Brain microvascular endothelial cell (primary cell): ENCODE data around the gene SMARCA4.

Experiments used
- DNase-seq: peaks from one replicate; pipeline ENCODE4 v3.0.0-alpha.2; 2020
- H3K27ac ChIP-seq: fragments of 250-450 bp; sonication (Bioruptor Pico); 2 replicates; pipeline ENCODE4 v1.5.1; 2020; ENCODE audit warnings: mild to moderate bottlenecking, moderate library complexity
- H3K27me3 ChIP-seq: fragments of 250-450 bp; sonication (Bioruptor Pico); replicated peaks from 2 replicates; pipeline ENCODE4 v1.5.1; 2020; ENCODE audit warnings: mild to moderate bottlenecking
- H3K36me3 ChIP-seq: fragments of 250-450 bp; sonication (Bioruptor Pico); replicated peaks from 2 replicates; pipeline ENCODE4 v1.5.1; 2020; ENCODE audit warnings: mild to moderate bottlenecking
- H3K4me3 ChIP-seq: 2 replicates; pipeline ENCODE4 v1.5.1; 2011; ENCODE audit warnings: low read depth, mild to moderate bottlenecking, control low read depth, low read length, moderate library complexity
- CTCF ChIP-seq: IDR thresholded peaks from 2 replicates; pipeline ENCODE4 v1.5.1; 2011; ENCODE audit warnings: low read depth, mild to moderate bottlenecking, moderate library complexity, low read length, control low read depth, inconsistent platforms; ENCODE audit errors: missing control alignments
- in situ Hi-C: cut with HindIII; loops from 2 replicates; pipeline ENCODE4 v1.10.0; 2017; ENCODE audit warnings: low sequenced_read_pairs, low pct_ligation_motif_present

Gene SMARCA4

DNA sequence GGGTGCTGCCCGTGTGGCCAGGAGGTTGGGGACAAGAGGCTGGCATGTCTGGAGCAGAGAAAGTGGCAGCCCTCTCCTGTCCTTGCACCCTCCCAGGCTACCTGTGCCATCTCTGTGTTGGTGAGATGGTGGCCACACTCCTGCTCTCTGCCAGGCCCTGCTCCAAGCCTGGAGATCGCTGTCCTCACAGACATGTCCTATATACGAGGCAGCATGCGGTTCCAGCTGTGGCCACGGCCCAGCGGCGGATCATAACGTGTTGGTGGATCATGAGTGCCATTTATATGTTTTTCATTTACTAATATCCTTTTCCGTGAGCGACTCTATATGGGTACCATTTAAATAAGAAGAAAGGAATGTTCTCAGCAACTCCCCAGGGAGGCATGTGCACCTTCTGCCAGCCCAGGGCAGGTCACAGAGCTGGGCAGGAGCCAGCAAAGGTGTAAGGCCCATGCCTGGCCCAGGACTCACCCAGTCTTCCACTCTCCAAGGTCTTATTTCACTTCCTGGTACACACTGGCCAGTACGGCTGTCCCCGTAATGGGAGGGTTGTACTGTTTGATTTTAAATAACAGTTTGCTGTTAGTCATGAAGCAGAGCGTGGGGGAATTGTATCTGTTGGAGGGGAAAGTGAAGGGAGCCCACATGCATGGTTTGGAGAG is 81.3 kb downstream of the SMARCA4 start:
- H3K4me3 ChIP-seq = no peak overlapping the region
- H3K27ac ChIP-seq = no peak overlapping the region
- no peaks in the 10 kb centered on the region for H3K27me3 ChIP-seq
- TF ChIP-seq CTCF = no peak
- peaks cover 42% of the 10 kb centered on the region for H3K36me3 ChIP-seq
- in situ Hi-C loops = no loop called here
- no peak for DNase-seq

DNA sequence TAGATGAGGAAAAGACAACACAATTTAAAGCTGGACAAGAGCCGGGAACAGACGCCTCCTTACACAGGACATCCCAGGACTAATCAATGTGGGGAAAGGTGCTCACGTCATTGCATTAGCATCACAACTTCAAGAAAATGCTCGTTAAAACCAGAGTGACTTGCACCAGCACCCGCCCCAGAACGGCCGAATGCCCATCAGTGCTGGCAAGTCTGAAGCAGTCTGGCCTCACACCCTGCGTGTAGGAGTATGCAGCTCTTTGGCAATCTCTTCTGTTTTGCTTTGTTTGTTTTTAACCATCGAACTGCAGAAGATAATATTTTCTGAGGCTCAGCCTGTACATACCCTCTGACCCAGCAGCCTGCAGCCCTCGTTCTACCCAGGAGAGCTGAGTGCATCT is 83.6 kb downstream of the SMARCA4 start:
- no peak overlapping the region for H3K27ac ChIP-seq
- no peak for DNase-seq
- no peak overlapping the region for H3K4me3 ChIP-seq
- in situ Hi-C loops = no loop called here
- H3K36me3 ChIP-seq = peaks cover 44% of the 10 kb centered on the region
- no peaks in the 10 kb centered on the region for H3K27me3 ChIP-seq
- TF ChIP-seq CTCF = no peak

DNA sequence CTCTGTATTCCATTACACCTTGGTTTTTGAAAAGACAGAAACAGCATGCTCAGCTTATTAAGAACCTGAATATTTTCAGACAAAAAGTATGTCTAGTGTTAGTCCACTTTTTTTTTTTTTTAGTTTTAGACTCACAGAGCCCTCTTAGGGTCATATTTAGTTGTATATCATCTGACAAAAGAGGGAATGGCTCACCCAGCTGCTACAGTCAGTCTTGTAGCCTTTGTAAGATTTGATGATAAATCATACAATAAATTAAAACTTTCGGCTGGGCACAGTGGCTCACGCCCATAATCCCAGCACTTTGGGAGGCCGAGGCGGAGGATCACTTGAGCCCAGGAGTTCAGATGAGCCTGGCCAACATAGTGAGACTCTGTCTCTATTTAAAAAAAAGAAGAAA is 84.7 kb downstream of the SMARCA4 start:
- TF ChIP-seq CTCF = no peak
- H3K27me3 ChIP-seq = no peaks in the 10 kb centered on the region
- H3K4me3 ChIP-seq = no peak overlapping the region
- in situ Hi-C loops = no loop called here
- no peak overlapping the region for H3K27ac ChIP-seq
- no peak for DNase-seq
- H3K36me3 ChIP-seq = peaks cover 49% of the 10 kb centered on the region

DNA sequence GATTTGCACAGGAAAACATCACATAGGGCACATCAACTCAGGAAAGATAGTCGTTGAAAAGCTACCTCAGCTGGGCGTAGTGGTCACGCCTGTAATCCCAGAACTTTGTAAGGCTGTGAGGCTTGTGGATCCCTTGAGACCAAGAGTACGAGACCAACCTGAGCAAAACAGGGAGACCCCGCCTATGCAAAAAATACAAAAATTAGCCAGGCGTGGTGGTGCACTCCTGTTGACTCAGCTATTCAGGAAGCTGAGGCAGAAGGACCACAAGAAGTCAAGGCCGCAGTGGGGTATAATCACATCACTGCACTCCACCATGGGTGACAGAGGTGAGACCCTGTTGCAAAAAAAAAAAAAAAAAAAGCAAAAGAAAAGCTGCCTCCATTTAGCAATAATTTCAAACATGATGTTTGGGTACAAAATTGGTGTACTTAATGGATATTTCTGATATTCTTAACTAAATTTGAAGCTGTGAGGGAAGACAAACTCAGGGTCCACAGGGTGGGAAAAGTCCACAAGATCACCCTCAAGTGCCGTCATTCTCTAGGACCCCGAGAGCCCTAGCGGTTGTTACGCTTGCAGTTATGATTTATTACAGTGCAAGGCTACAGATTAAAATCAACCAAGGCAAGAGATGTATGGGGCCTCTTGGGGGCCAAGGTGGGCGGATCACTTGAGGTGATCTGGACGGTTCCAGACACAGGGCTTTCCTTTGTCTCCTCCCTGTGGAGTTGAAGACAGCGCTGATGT is 86.0 kb downstream of the SMARCA4 start:
- Histone ChIP-seq H3K27ac (no peak overlapping the region), H3K27me3 (no peaks in the 10 kb centered on the region), H3K36me3 (peaks cover 41% of the 10 kb centered on the region), H3K4me3 (no peak overlapping the region)
- no peak for DNase-seq
- no peak for TF ChIP-seq CTCF
- in situ Hi-C loops = no loop called here

GRCh38 chr19:11047866-11048265 is 87.0 kb downstream of the SMARCA4 start:
- H3K4me3 ChIP-seq = no peak overlapping the region
- TF ChIP-seq CTCF = no peak
- no peaks in the 10 kb centered on the region for H3K27me3 ChIP-seq
- in situ Hi-C loops = no loop called here
- no peak overlapping the region for H3K27ac ChIP-seq
- H3K36me3 ChIP-seq = peaks cover 43% of the 10 kb centered on the region
- no peak for DNase-seq
